IgD-negative memory B cell (primary cell): ENCODE data around the gene VPS13D. TPM values are rescaled to one million over a fixed set of nuclear protein-coding genes. Genes with fewer than 3 reads are reported as not detected.

ENCODE experiments used
- H3K27ac Mint-ChIP-seq, 3 donors: one replicate each; pipeline ENCODE4 v1.8.0; 2020 to 2022; ENCODE audit warnings: mild to moderate bottlenecking in 3 of 3, mixed read lengths in 3 of 3, moderate library complexity in 1 of 3
- H3K27me3 Mint-ChIP-seq: one replicate; pipeline ENCODE4 v1.8.0; 2021; ENCODE audit warnings: mixed read lengths
- H3K36me3 Mint-ChIP-seq: one replicate; pipeline ENCODE4 v1.8.0; 2020; ENCODE audit warnings: mild to moderate bottlenecking, mixed read lengths
- H3K4me1 Mint-ChIP-seq, 3 donors: one replicate each; pipeline ENCODE4 v1.8.0; 2020 to 2022; ENCODE audit warnings: mixed read lengths in 3 of 3, mild to moderate bottlenecking in 1 of 3
- H3K4me3 Mint-ChIP-seq, 4 donors: one replicate each; pipeline ENCODE4 v1.8.0; 2020 to 2022; ENCODE audit warnings: mild to moderate bottlenecking in 4 of 4, mixed read lengths in 4 of 4, moderate library complexity in 3 of 4
- H3K9me3 Mint-ChIP-seq, 3 donors: one replicate each; pipeline ENCODE4 v1.8.0; 2020 to 2021; ENCODE audit warnings: mixed read lengths in 3 of 3, mild to moderate bottlenecking in 1 of 3
- polyA plus RNA-seq: library from polyadenylated mRNA; unstranded; fragments of 300-500 nt; fragmentation: Illumina TruSeq; gene quantifications from one replicate; pipeline ENCODE4 v1.2.3, GENCODE V29; 2021

The VPS13D gene
- polyA plus RNA-seq, 1 donor from 2014 or later: 8.9 TPM

DNA sequence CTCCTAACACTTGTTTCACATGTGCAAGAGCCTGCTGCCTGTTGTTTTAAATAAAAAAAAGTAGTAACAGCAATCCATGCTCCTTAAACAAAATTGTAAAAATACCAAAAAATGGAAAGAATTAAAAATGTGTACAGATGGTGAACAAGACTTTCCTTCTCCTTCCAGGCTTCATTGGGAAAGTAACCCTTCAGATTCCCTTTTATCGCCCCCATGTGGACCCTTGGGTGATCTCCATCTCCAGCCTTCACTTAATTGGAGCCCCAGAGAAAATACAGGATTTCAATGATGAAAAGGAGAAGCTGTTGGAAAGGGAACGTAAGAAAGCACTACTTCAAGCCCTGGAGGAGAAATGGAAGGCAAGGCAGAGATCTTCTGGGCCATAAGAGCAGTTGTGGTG is 14.2 kb downstream of the VPS13D start:
- Mint-ChIP-seq H3K27ac (no peak overlapping the region), H3K9me3 (no peaks in the 10 kb centered on the region), H3K36me3 (peaks cover 5% of the 10 kb centered on the region), H3K27me3 (no peaks in the 10 kb centered on the region), H3K4me3 (no peak overlapping the region), H3K4me1 (peaks cover 0 to 1% (median 0%) of the 10 kb centered on the region in 3 donors)

DNA sequence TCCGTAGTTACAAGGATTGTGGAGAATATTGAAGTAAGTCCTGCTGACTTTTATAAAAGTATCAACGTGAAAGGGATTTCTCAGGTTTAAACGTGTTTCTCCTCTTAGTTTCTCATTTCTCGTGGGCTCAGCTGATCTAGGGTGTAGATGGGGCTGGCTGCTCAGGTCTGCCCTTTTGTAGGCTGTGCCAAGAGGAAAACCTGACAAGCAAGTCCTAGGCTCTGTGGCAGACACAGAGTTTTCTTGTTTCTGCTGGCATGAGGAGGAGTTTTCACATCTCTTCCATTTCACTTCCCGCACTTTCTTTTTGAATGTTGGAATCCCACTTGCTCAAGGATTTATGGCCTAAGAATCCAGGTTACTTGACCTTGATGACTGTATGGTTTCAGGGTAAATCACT is 14.8 kb downstream of the VPS13D start:
- peaks cover 0 to 1% (median 0%) of the 10 kb centered on the region in 3 donors for H3K4me1 Mint-ChIP-seq
- no peaks in the 10 kb centered on the region for H3K9me3 Mint-ChIP-seq
- peaks cover 5% of the 10 kb centered on the region for H3K36me3 Mint-ChIP-seq
- H3K27me3 Mint-ChIP-seq: no peaks in the 10 kb centered on the region
- no peak overlapping the region for H3K4me3 Mint-ChIP-seq
- no peak overlapping the region for H3K27ac Mint-ChIP-seq

DNA sequence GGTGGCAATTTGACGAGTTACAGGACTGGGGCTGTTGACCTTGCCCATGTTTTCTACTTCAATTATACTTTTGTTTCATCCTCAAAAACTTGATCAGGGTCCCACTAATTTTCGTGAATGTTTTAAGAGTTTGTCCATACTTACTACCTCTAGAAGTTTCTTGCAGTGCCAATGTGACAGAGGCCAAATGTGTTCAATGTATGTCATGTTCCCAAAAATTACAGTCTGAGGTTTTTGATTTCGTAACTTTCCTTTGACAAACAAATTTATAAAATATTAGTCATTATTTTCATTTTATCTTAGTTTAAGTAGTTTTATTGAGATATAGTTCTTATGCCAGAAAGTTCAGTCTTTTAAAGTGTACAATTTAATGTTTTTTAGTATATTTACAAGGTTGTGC is 15.3 kb downstream of the VPS13D start:
- no peaks in the 10 kb centered on the region for H3K9me3 Mint-ChIP-seq
- no peaks in the 10 kb centered on the region for H3K4me1 Mint-ChIP-seq
- H3K4me3 Mint-ChIP-seq: no peak overlapping the region
- no peak overlapping the region for H3K27ac Mint-ChIP-seq
- no peaks in the 10 kb centered on the region for H3K27me3 Mint-ChIP-seq
- H3K36me3 Mint-ChIP-seq: peaks cover 5% of the 10 kb centered on the region

DNA sequence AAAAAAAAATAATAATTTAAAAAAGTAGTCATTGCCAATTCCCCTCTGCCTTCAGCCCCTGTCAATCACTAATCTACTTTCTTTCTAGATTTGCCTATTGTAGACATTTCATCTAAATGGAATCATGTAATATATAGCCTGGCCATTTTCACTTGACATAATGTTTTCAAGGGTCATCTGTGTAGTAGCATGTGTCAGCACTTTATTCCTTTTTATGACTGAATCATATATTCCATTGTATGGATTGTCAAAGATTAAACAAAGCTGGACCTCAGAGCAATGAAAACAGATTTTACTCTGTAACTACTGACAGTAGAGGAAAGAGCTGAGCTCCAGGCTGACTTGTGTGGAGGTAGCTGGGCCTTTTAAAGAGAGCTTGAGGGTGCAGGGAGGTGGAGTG is 15.9 kb downstream of the VPS13D start:
- Mint-ChIP-seq H3K27me3 (no peaks in the 10 kb centered on the region), H3K4me1 (no peaks in the 10 kb centered on the region), H3K27ac (no peak overlapping the region), H3K9me3 (no peaks in the 10 kb centered on the region), H3K36me3 (peaks cover 5% of the 10 kb centered on the region), H3K4me3 (no peak overlapping the region)

DNA sequence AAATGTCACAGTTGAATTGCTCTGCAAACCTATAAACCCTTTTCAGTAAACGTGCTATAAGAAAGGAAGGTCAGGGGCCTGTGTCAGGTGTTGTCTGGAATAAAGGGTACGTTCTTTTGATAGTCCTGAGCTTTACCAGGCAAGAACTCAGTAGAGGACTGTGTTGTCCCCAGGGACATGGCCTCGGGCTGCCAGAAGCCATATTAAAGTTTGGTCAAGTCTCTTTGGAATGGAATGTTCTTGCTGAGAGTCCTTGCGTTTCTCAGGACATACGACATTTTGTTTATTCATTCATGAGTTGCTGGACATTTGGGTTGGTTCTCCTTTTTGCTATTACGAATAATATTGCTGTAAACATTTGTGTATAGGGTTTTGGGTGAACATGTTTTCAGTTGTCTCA is 16.8 kb downstream of the VPS13D start:
- H3K9me3 Mint-ChIP-seq: no peaks in the 10 kb centered on the region
- H3K4me3 Mint-ChIP-seq: no peak overlapping the region
- H3K27ac Mint-ChIP-seq: no peak overlapping the region
- H3K4me1 Mint-ChIP-seq: no peaks in the 10 kb centered on the region
- H3K27me3 Mint-ChIP-seq: no peaks in the 10 kb centered on the region
- peaks cover 7% of the 10 kb centered on the region for H3K36me3 Mint-ChIP-seq

DNA sequence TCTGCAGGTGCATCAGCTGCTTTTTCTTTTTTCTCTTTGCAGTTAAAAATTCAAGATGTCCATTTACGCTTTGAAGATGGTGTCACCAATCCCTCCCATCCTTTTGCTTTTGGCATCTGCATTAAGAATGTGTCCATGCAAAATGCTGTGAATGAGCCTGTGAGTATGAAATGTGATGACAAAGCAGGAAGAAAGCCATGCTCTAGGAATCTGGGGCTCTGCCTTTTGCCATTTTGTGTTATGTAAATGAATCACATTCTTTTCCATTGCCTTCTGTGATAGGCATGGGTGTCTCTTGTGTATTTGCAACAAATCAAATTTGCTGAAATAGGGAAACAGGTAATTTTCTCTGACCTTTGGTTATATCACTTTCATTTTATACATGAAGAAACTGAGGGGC is 19.4 kb downstream of the VPS13D start:
- H3K4me3 Mint-ChIP-seq: no peak overlapping the region
- H3K4me1 Mint-ChIP-seq: no peaks in the 10 kb centered on the region

DNA sequence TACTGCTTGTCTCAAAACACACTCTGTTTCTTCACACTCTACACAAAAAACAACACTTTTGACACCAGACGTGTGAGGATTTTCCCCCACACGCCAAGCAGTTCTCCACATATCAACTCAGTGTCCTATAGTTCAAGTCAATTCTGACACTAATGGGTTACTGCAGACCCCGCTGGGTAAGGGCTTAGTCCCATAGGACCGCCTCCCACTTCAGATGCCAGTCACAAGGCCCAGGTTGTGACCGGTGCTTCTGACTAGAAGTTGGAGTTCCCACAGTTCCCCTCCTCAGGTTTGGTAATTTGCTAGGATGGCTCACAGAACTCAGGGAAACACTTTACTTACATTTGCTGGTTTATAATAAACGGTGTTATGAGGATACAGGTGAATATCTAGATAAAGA is 19.9 kb downstream of the VPS13D start:
- no peak overlapping the region for H3K27ac Mint-ChIP-seq
- H3K27me3 Mint-ChIP-seq: no peaks in the 10 kb centered on the region
- no peak overlapping the region for H3K4me3 Mint-ChIP-seq
- no peaks in the 10 kb centered on the region for H3K4me1 Mint-ChIP-seq
- no peaks in the 10 kb centered on the region for H3K9me3 Mint-ChIP-seq
- H3K36me3 Mint-ChIP-seq: peaks cover 13% of the 10 kb centered on the region

More for the DNA sequence above, 19.4 kb downstream of the VPS13D start:
- Mint-ChIP-seq H3K36me3 (peaks cover 13% of the 10 kb centered on the region), H3K27me3 (no peaks in the 10 kb centered on the region), H3K27ac (no peak overlapping the region), H3K9me3 (no peaks in the 10 kb centered on the region)

DNA sequence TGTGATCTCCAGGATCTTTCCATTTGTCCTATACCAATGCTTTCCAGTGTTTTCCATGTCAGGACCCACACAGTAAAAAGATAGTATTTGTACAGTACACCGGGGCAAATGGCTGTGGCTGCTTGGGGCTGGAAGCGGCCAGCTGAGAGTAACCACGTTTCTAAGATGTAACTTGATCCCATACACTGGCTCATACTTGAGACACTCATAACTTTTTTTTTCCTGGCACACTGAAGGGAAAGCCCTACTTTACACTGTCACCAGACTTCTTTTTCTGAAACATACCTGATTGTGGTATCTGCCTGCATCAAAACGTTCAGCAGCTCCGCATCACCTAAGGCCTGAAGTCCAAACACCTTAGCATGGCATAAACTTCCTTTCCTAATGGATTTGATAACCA is 21.6 kb downstream of the VPS13D start:
- no peak overlapping the region for H3K27ac Mint-ChIP-seq
- H3K4me3 Mint-ChIP-seq: no peak overlapping the region
- H3K36me3 Mint-ChIP-seq: peaks cover 13% of the 10 kb centered on the region
- H3K27me3 Mint-ChIP-seq: no peaks in the 10 kb centered on the region
- no peaks in the 10 kb centered on the region for H3K9me3 Mint-ChIP-seq
- no peaks in the 10 kb centered on the region for H3K4me1 Mint-ChIP-seq

DNA sequence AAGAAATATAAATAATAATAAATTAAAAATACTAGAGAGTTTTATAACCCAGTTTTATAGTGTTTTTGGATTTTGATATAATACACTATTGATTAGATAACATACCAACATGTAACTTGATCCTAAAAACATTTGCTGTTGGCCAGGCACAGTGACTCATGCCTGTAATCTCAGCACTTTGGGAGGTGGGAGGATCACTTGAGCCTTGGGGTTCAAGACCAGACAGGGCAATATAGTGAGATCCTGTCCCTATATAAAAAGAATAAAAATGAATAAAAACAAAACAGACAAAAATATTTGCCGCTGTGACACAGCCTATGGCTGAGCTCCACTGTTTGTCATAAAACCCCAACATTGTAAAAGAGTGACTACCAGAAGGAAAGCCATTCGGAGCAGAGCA is 26.1 kb downstream of the VPS13D start:
- Mint-ChIP-seq H3K4me1 (no peaks in the 10 kb centered on the region), H3K4me3 (no peak overlapping the region), H3K27me3 (no peaks in the 10 kb centered on the region), H3K36me3 (peaks cover 24% of the 10 kb centered on the region), H3K27ac (no peak overlapping the region), H3K9me3 (no peaks in the 10 kb centered on the region)

DNA sequence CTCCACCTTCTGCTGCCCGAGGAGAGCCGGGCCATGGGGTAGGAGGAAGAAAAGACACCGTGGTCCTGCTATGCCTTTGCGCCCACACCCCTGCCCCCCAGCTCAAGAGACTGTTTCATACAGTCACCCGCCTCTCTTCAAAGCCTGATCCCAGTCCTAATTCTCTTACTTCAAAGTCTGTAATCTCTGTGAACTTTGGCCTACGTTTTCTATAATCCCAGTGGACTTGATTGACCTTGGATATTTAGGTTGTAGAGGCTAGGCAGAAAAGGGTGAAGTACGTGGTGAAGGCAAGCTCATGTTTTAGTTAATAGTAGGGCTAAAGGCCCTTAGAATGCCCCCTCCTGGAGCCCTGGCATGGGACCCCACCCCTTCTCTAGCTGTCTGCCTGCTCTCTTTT is 28.4 kb downstream of the VPS13D start:
- Mint-ChIP-seq H3K4me3 (no peak overlapping the region), H3K4me1 (no peaks in the 10 kb centered on the region), H3K36me3 (peaks cover 20% of the 10 kb centered on the region), H3K9me3 (no peaks in the 10 kb centered on the region), H3K27ac (no peak overlapping the region), H3K27me3 (no peaks in the 10 kb centered on the region)

DNA sequence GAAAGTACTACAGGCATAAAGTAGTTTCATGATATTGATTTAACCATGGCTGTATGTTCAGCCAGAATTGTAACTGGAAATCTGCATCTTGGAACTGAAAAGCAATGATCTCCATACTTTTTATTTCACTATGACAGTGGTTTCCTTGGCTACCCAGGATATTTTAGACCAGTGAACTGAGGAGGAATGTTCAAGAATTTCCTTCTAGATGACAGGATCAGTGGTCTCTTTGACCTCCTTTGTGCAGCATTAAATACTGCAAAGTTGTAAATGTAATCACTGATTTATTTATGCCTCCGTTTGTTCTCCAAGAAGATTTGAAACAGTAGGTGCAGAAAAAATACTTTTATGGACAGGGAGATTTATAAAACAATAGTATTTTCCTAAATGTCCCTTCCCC is 39.5 kb downstream of the VPS13D start:
- Mint-ChIP-seq H3K9me3 (no peaks in the 10 kb centered on the region), H3K4me1 (no peaks in the 10 kb centered on the region), H3K4me3 (no peak overlapping the region), H3K36me3 (peaks cover 5% of the 10 kb centered on the region), H3K27me3 (no peaks in the 10 kb centered on the region), H3K27ac (no peak overlapping the region)

DNA sequence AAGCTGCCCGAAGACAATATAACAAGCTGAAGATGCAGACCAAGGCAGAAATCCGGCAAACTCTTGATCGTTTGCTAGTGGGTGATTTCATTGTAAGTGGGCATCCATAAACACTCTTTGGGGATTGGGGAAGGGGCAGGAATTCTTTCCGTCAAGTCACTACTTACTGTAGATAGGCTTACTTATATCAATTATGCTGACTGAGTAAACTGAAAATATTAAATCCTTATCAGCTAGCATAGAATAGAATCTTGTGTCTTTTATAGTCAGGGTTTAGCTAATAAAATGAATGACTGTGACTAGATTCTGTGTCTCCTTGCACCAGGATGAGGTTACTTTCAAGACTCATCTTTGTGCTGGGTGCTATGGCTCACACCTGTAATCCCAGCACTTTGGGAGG is 41.2 kb downstream of the VPS13D start:
- Mint-ChIP-seq H3K4me1 (no peaks in the 10 kb centered on the region), H3K27me3 (no peaks in the 10 kb centered on the region), H3K4me3 (no peak overlapping the region), H3K36me3 (peaks cover 5% of the 10 kb centered on the region), H3K9me3 (no peaks in the 10 kb centered on the region), H3K27ac (no peak overlapping the region)

DNA sequence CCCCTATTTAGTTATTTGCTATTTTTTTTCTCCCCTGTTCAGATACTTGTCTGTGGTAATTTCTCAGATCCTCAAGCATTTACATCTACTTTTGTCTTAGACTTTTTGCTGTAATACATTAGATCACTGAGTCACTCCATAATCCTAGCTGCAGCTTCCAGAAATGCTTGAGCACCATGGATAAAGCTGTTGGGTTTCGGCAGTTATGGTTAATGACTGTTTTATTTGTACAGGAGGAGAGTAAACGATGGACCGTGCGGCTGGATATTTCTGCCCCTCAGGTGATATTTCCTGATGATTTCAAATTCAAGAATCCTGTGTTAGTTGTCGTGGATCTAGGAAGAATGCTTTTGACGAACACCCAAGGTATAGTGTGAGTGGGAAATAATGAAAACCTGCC is 42.9 kb downstream of the VPS13D start:
- Mint-ChIP-seq H3K27me3 (no peaks in the 10 kb centered on the region), H3K4me1 (no peaks in the 10 kb centered on the region), H3K9me3 (no peaks in the 10 kb centered on the region), H3K27ac (no peak overlapping the region), H3K36me3 (peaks cover 5% of the 10 kb centered on the region), H3K4me3 (no peak overlapping the region)

DNA sequence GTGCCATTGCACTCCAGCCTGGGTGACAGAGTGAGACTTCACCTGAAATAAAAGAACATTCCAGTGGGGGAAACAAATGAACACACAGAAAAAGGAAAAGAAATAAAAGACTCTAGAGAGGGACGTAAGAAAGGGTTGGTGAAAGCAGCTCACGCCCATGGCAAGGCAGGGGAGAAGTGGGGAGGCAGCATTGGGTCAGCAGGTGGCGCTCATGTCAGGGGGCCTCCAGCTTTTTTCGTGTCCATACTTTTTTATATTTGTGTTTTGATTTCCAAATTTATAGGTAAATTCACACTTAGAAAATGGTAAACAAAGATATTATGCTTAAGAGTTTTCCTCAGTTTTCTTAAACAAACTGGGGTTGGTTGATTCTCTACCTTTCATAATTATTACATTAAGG is 45.5 kb downstream of the VPS13D start:
- Mint-ChIP-seq H3K4me3 (peak overlapping the region in 1 of 4 donors; percentile 47), H3K9me3 (no peaks in the 10 kb centered on the region), H3K27ac (no peak overlapping the region), H3K36me3 (peaks cover 6% of the 10 kb centered on the region), H3K27me3 (no peaks in the 10 kb centered on the region), H3K4me1 (no peaks in the 10 kb centered on the region)

DNA sequence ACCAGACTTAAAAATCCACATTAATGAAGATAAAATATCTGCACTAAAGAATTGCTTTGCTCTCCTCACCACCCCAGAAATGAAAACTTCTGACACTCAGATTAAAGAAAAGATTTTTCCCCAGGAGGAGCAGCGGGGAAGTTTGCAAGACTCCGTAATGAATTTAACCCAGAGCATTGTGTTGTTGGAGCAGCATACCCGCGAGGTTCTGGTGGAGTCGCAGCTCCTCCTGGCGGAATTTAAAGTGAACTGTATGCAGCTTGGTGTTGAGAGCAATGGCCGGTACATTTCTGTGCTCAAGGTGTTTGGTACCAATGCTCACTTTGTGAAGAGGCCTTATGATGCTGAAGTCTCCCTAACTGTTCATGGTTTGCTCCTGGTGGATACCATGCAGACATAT is 46.4 kb downstream of the VPS13D start:
- H3K27me3 Mint-ChIP-seq: no peaks in the 10 kb centered on the region
- H3K36me3 Mint-ChIP-seq: peaks cover 6% of the 10 kb centered on the region
- no peaks in the 10 kb centered on the region for H3K4me1 Mint-ChIP-seq
- no peaks in the 10 kb centered on the region for H3K9me3 Mint-ChIP-seq
- H3K4me3 Mint-ChIP-seq: no peak overlapping the region
- no peak overlapping the region for H3K27ac Mint-ChIP-seq

DNA sequence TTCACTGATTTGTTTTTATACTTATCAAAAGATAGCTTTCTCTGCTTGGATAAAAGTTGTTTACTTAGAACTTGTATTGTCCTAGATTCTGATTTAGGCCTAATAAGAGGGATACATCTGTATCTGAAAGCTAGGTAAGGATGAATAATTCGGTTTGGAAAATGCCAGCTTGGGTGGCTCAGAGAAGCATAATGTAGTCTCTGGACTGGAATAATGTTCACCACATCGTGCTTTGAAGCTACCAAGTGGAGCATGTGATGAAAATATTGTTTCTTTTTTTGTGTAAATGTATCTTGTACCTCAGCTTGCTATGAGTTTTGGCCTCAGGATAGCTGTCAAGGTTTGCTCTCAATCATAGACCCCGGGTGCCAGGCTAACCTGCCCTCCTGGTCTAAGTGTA is 49.2 kb downstream of the VPS13D start:
- Mint-ChIP-seq H3K27me3 (no peaks in the 10 kb centered on the region), H3K4me3 (no peak overlapping the region), H3K27ac (no peak overlapping the region), H3K9me3 (no peaks in the 10 kb centered on the region), H3K4me1 (peaks cover 0 to 2% (median 0%) of the 10 kb centered on the region in 3 donors), H3K36me3 (peaks cover 2% of the 10 kb centered on the region)
